H1 (cell line): Measurements from ENCODE around the gene MEX3D. TPM values are rescaled to one million over a fixed set of nuclear protein-coding genes. Genes with fewer than 3 reads are reported as not detected.

Experiments
- ATF3 ChIP-seq: IDR thresholded peaks from 2 replicates; pipeline ENCODE4 v1.6.1; 2011; ENCODE audit warnings: low read depth, mild to moderate bottlenecking, low read length; ENCODE audit not compliant: insufficient read depth
- KDM5A ChIP-seq: fragments of 200-600 bp; IDR thresholded peaks from 2 replicates; pipeline ENCODE4 v1.7.1; 2012; ENCODE audit warnings: mild to moderate bottlenecking, low read length, inconsistent platforms, mixed read lengths
- RNF2 ChIP-seq: fragments of 200-900, 300-1000 bp; sonication (generic); IDR thresholded peaks from 2 replicates; pipeline ENCODE4 v1.7.1; 2016; ENCODE audit warnings: borderline replicate concordance, low read depth, mild to moderate bottlenecking, antibody characterized with exemption, low read length; ENCODE audit not compliant: poor library complexity, severe bottlenecking; ENCODE audit errors: missing control alignments
- YY1 ChIP-seq: IDR thresholded peaks from 2 replicates; pipeline ENCODE4 v1.6.1; 2011; ENCODE audit warnings: low read depth, mild to moderate bottlenecking, low read length
- polyA plus RNA-seq, 7 experiments: library from polyadenylated mRNA; depleted of rRNA in 3 of 7; stranded (reverse) in 5 of 7; unstranded in 2 of 7; fragments of >200 nt in 5 of 7; fragments of 200-250 nt in 2 of 7; gene quantifications; 1 replicate in 5 of 7; 2 replicates in 1 of 7; 4 replicates in 1 of 7; pipeline versions ENCODE4 v1.2.1 to v1.2.3, GENCODE V29; 2011 to 2013; ENCODE audit warnings: missing spikeins in 2 of 7, mixed read lengths in 2 of 7
- total RNA-seq: library from RNA; stranded (reverse); fragmentation: NEBNext Ultra II Directional; extraction: Animal tissue kit (Norgen Biotek cat#: 25700); gene quantifications from 2 replicates; pipeline ENCODE4 v1.2.1, GENCODE V29; 2021
- TF ChIP-seq, protein P1 (sequence below): fragments of 300-600 bp; sonication (generic); IDR thresholded peaks from 2 replicates; pipeline ENCODE4 v1.7.1; 2012; ENCODE audit warnings: low read length, moderate library complexity, mild to moderate bottlenecking, inconsistent platforms; ENCODE audit not compliant: insufficient replicate concordance
- TF ChIP-seq, protein P2 (sequence below): IDR thresholded peaks from 2 replicates; pipeline ENCODE4 v1.6.1; 2012; ENCODE audit warnings: low read length, inconsistent platforms

The MEX3D gene
- total and polyA plus RNA-seq, 2 of the 8 experiments (the other 6 are each of a cell fraction or from before 2014, with no cell fraction given) = 20.8 to 78.8 TPM

GRCh38 chr19:1575323-1576241 is 7.5 kb upstream of the MEX3D start (continued):
- TF ChIP-seq, protein P1, sequence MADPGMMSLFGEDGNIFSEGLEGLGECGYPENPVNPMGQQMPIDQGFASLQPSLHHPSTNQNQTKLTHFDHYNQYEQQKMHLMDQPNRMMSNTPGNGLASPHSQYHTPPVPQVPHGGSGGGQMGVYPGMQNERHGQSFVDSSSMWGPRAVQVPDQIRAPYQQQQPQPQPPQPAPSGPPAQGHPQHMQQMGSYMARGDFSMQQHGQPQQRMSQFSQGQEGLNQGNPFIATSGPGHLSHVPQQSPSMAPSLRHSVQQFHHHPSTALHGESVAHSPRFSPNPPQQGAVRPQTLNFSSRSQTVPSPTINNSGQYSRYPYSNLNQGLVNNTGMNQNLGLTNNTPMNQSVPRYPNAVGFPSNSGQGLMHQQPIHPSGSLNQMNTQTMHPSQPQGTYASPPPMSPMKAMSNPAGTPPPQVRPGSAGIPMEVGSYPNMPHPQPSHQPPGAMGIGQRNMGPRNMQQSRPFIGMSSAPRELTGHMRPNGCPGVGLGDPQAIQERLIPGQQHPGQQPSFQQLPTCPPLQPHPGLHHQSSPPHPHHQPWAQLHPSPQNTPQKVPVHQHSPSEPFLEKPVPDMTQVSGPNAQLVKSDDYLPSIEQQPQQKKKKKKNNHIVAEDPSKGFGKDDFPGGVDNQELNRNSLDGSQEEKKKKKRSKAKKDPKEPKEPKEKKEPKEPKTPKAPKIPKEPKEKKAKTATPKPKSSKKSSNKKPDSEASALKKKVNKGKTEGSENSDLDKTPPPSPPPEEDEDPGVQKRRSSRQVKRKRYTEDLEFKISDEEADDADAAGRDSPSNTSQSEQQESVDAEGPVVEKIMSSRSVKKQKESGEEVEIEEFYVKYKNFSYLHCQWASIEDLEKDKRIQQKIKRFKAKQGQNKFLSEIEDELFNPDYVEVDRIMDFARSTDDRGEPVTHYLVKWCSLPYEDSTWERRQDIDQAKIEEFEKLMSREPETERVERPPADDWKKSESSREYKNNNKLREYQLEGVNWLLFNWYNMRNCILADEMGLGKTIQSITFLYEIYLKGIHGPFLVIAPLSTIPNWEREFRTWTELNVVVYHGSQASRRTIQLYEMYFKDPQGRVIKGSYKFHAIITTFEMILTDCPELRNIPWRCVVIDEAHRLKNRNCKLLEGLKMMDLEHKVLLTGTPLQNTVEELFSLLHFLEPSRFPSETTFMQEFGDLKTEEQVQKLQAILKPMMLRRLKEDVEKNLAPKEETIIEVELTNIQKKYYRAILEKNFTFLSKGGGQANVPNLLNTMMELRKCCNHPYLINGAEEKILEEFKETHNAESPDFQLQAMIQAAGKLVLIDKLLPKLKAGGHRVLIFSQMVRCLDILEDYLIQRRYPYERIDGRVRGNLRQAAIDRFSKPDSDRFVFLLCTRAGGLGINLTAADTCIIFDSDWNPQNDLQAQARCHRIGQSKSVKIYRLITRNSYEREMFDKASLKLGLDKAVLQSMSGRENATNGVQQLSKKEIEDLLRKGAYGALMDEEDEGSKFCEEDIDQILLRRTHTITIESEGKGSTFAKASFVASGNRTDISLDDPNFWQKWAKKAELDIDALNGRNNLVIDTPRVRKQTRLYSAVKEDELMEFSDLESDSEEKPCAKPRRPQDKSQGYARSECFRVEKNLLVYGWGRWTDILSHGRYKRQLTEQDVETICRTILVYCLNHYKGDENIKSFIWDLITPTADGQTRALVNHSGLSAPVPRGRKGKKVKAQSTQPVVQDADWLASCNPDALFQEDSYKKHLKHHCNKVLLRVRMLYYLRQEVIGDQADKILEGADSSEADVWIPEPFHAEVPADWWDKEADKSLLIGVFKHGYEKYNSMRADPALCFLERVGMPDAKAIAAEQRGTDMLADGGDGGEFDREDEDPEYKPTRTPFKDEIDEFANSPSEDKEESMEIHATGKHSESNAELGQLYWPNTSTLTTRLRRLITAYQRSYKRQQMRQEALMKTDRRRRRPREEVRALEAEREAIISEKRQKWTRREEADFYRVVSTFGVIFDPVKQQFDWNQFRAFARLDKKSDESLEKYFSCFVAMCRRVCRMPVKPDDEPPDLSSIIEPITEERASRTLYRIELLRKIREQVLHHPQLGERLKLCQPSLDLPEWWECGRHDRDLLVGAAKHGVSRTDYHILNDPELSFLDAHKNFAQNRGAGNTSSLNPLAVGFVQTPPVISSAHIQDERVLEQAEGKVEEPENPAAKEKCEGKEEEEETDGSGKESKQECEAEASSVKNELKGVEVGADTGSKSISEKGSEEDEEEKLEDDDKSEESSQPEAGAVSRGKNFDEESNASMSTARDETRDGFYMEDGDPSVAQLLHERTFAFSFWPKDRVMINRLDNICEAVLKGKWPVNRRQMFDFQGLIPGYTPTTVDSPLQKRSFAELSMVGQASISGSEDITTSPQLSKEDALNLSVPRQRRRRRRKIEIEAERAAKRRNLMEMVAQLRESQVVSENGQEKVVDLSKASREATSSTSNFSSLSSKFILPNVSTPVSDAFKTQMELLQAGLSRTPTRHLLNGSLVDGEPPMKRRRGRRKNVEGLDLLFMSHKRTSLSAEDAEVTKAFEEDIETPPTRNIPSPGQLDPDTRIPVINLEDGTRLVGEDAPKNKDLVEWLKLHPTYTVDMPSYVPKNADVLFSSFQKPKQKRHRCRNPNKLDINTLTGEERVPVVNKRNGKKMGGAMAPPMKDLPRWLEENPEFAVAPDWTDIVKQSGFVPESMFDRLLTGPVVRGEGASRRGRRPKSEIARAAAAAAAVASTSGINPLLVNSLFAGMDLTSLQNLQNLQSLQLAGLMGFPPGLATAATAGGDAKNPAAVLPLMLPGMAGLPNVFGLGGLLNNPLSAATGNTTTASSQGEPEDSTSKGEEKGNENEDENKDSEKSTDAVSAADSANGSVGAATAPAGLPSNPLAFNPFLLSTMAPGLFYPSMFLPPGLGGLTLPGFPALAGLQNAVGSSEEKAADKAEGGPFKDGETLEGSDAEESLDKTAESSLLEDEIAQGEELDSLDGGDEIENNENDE = no peak
- TF ChIP-seq RNF2 (no peak), KDM5A (no peak), ATF3 (no peak), YY1 (no peak)
- TF ChIP-seq, protein P2, sequence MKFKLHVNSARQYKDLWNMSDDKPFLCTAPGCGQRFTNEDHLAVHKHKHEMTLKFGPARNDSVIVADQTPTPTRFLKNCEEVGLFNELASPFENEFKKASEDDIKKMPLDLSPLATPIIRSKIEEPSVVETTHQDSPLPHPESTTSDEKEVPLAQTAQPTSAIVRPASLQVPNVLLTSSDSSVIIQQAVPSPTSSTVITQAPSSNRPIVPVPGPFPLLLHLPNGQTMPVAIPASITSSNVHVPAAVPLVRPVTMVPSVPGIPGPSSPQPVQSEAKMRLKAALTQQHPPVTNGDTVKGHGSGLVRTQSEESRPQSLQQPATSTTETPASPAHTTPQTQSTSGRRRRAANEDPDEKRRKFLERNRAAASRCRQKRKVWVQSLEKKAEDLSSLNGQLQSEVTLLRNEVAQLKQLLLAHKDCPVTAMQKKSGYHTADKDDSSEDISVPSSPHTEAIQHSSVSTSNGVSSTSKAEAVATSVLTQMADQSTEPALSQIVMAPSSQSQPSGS = no peak
